HEK293 (cell line): ENCODE data around the gene RBMS1.

Experiments used
- SCRT1 ChIP-seq: fragments of 450-650 bp; formaldehyde crosslinking; IDR thresholded peaks from 2 replicates; pipeline ENCODE4 v1.5.1; 2016; ENCODE audit warnings: missing biosample characterization, missing genetic modification characterization, borderline replicate concordance
- SP7 ChIP-seq: fragments of 450-650 bp; formaldehyde crosslinking; IDR thresholded peaks from 2 replicates; pipeline ENCODE4 v1.5.1; 2016; ENCODE audit warnings: missing biosample characterization, missing genetic modification characterization
- TCF7L2 ChIP-seq: IDR thresholded peaks from 2 replicates; pipeline ENCODE4 v1.6.1; 2011; ENCODE audit warnings: low read depth, mild to moderate bottlenecking, inconsistent platforms, low read length, moderate library complexity, borderline replicate concordance
- ZNF121 ChIP-seq: fragments of 450-650 bp; formaldehyde crosslinking; IDR thresholded peaks from 2 replicates; pipeline ENCODE4 v1.5.1; 2016; ENCODE audit warnings: missing biosample characterization, missing genetic modification characterization
- ZNF274 ChIP-seq, 2 experiments: fragments of 200-500 bp in 1 of 2; fragments of 450-650 bp in 1 of 2; sonication (Bioruptor generic) in 1 of 2; formaldehyde crosslinking in 1 of 2; IDR thresholded peaks; 2 replicates each; pipeline versions ENCODE4 v1.5.1 to v1.6.1; 2014 to 2016; ENCODE audit warnings: borderline replicate concordance in 1 of 2, inconsistent platforms in 1 of 2, low read length in 1 of 2, missing biosample characterization in 1 of 2, missing genetic modification characterization in 1 of 2
- ZNF792 ChIP-seq: fragments of 450-650 bp; formaldehyde crosslinking; IDR thresholded peaks from 2 replicates; pipeline ENCODE4 v1.5.1; 2016; ENCODE audit warnings: missing biosample characterization, missing genetic modification characterization

DNA sequence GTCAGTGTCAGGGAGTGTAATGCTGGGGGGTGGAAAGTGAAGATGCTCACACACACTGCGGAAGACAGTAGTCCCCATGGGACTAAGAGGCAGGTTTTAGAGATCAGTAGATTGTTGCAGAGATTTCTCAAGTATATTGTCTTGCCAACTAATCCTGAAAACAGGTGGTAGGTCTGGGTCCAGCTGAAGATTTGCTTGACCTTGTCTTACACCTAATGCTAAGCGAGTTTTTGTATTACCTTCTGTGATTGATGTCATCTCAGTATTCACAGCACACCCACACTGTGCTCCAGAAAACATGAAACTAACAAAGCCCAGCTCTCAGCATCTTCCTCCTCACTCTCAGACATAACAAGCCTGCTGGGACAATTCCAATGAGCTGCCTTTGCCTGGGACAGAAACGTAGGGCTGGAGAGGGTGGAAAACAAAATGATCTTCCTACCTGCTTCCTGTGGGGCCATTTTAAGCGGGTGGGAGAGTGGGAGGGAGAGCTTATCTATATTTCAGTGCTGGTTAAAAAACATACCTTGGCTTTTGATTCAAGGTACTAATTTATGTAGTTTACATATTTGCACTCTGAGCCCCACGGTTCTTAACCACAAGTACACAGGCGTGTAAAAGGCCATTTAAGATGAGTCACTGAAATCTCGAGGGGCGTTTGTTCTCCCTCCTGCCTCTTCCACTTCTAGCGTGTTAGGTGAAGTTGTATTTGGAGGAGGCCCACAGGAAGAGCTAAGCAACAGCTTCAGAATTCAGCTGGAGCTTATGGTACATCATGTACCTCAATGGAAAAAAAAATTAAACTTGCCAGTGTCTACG, 23.1 kb upstream of the RBMS1 start:
- no peak for TF ChIP-seq ZNF274 (IDR thresholded peaks at IDR 0.05; ENCODE audit: low read length)
- no peak for TF ChIP-seq ZNF274 (tag by site-specific recombination; IDR thresholded peaks at IDR 0.05; ENCODE audit: borderline replicate concordance)
- TF ChIP-seq TCF7L2, result no peak
- peak; percentile 53 for TF ChIP-seq SP7
- TF ChIP-seq SCRT1 (tag by site-specific recombination), result no peak
- TF ChIP-seq ZNF121 (tag by site-specific recombination), result no peak
- TF ChIP-seq ZNF792 (tag by site-specific recombination), result no peak
